ACC112 (cell line): ENCODE results near the gene TEK.

ENCODE experiments used
- H2AFZ ChIP-seq: fragments of 200-600 bp; sonication (generic); one replicate; pipeline ENCODE4 v1.6.0; 2017; ENCODE audit warnings: antibody characterized with exemption, low read length; ENCODE audit not compliant: unreplicated experiment
- H3K27ac ChIP-seq: fragments of 200-600 bp; sonication (generic); 2 replicates; pipeline ENCODE4 v1.5.1; 2014; ENCODE audit warnings: low read depth, mild to moderate bottlenecking, antibody characterized with exemption, low read length, moderate library complexity
- H3K27me3 ChIP-seq: fragments of 200-600 bp; sonication (generic); 2 replicates; pipeline ENCODE4 v1.6.1; 2014; ENCODE audit warnings: mild to moderate bottlenecking, antibody characterized with exemption, low read length, moderate library complexity, mixed read lengths; ENCODE audit not compliant: insufficient read depth
- H3K36me3 ChIP-seq: fragments of 200-600 bp; sonication (generic); 2 replicates; pipeline ENCODE4 v1.6.1; 2016; ENCODE audit warnings: mild to moderate bottlenecking, antibody characterized with exemption, low read length, moderate library complexity, mixed read lengths; ENCODE audit not compliant: insufficient read depth
- H3K4me1 ChIP-seq: fragments of 200-600 bp; sonication (generic); one replicate; pipeline ENCODE4 v1.6.1; 2016; ENCODE audit warnings: low read length, mixed read lengths; ENCODE audit not compliant: insufficient read depth, unreplicated experiment, control insufficient read depth
- H3K4me3 ChIP-seq: fragments of 200-600 bp; sonication (generic); 2 replicates; pipeline ENCODE4 v1.5.1; 2014; ENCODE audit warnings: mild to moderate bottlenecking, low read depth, low read length
- H3K79me2 ChIP-seq: fragments of 200-600 bp; sonication (generic); one replicate; pipeline ENCODE4 v1.6.0; 2016; ENCODE audit warnings: low read length; ENCODE audit not compliant: control insufficient read depth, unreplicated experiment, insufficient read depth

The TEK gene

DNA sequence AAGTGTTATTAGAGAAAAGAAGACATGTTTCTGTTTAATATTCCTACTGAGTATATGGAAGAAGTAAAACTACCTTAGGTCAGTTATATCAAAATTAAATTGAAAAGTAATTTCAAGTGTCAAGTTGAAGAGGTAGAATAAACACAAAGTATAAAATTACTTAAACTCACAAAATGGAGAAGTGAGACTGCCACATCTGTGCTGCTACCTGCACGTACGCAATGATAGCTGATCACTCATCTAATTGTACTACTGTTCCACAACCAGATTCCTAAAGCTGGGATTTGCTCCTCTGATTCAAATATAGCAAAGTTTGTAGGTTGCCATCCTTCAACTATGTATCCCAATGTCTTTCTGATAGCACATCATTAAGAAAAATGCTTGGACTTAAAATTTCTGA lies 163.1 kb downstream of the TEK start:
- no peak overlapping the region for H3K27ac ChIP-seq
- H2AFZ ChIP-seq: no peak overlapping the region
- H3K27me3 ChIP-seq: no peaks in the 10 kb centered on the region
- H3K4me1 ChIP-seq: peaks cover 5% of the 10 kb centered on the region
- H3K36me3 ChIP-seq: no peaks in the 10 kb centered on the region
- no peaks in the 10 kb centered on the region for H3K79me2 ChIP-seq
- no peak overlapping the region for H3K4me3 ChIP-seq

DNA sequence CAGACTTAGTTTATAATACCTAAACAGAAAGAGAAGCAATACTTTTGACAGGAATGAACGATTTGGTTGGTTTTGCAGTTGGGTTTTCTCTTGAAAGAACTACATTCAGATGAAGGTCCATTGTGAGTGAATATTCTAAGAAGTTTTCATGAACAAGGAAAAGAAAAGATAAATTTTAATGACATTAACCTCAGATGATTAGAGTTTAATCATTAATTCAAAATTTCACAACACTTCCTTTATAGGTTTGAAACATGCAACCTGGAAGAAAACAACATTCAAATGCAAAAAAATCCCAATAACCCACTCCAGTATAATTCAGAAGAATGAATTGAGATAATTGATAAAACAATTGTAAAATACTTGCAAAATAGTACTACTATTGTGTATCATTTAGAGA lies 164.2 kb downstream of the TEK start:
- no peaks in the 10 kb centered on the region for H3K79me2 ChIP-seq
- H3K4me3 ChIP-seq: no peak overlapping the region
- no peak overlapping the region for H3K27ac ChIP-seq
- H3K36me3 ChIP-seq: no peaks in the 10 kb centered on the region
- H3K4me1 ChIP-seq: peaks cover 5% of the 10 kb centered on the region
- no peaks in the 10 kb centered on the region for H3K27me3 ChIP-seq
- no peak overlapping the region for H2AFZ ChIP-seq

DNA sequence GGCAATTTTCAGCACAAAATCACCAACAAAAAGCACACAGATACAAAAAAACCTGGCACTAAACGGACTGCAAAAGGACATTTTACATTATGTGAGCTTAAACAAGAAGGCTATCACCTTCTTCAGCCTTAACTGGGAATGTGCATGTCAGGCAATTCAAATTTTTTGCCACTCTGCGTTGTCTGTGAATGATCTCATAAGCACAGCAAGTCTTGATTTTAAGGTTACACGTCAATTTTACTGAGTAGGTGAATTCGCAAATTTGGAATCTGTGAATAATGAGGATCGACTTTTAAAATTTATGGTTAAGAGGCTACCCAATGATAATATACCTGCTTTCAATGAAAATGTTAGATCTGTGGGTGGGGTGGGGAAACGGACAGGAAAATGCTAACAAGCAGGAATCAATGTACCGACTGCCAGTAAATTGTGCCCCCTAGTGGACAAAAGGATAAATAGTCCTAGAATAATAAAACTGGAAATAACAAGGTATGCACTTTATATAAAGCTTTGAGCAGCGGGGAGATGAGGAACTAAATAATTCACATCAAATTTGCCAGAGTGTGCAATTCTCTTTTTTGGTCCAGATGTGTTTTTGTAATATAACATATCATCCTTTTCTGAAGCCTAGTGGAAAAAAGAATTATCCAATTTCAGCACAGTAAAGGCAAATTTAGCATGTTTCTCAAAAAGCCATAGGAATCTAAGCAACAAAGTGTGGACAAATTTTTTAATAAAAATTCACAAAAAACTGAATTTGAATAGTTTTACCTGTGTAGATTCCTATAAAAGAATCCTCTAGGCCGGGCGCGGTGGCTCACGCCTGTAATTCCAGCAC lies 167.4 kb downstream of the TEK start:
- H3K36me3 ChIP-seq: no peaks in the 10 kb centered on the region
- H3K27ac ChIP-seq: no peak overlapping the region
- peaks cover 5% of the 10 kb centered on the region for H3K27me3 ChIP-seq
- no peaks in the 10 kb centered on the region for H3K79me2 ChIP-seq
- H3K4me3 ChIP-seq: peak overlapping the region; percentile 64
- peak overlapping the region; percentile 98 for H2AFZ ChIP-seq
- peaks cover 8% of the 10 kb centered on the region for H3K4me1 ChIP-seq

DNA sequence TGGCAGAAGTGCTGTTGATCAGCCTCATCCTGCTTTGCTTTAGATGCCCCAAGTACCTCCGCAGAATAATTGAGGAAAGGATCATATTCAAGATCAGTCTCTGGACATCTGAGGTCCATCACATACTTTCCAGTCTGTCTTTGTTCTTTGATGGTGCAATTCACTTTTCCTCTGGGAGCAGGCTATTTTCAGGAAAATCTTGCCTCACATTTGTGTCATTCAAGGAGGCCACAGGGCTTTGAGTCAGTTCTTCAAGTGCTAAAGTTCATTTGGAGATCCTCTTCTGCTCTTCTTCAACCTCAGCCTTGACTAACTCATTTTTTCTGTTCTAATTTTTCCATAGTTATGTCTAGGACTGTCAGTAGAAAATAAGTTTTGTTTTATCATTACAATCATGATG lies 169.3 kb downstream of the TEK start:
- Histone ChIP-seq H3K27ac (no peak overlapping the region), H3K4me3 (no peak overlapping the region), H2AFZ (no peak overlapping the region), H3K79me2 (no peaks in the 10 kb centered on the region), H3K27me3 (peaks cover 22% of the 10 kb centered on the region), H3K4me1 (peaks cover 8% of the 10 kb centered on the region), H3K36me3 (no peaks in the 10 kb centered on the region)

DNA sequence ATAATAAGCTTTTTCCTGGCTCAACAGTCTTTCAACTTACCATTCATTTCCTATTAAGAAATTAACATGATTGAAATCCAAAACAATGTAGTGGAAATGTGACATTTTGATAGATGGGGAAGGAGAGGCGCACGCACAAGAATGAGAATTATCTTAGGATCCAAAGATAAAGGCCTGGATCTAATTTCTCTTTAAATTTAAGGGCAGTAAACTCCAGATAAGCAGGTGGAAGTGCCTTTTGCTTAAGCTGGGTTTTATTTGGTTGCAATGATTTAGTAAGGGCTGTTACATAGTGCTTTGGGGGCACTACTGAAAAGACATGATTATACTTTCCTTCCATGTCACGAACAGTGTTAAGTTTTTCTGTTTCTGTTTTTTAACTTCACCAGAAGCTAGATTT lies 170.6 kb downstream of the TEK start:
- H3K27ac ChIP-seq: no peak overlapping the region
- peaks cover 28% of the 10 kb centered on the region for H3K27me3 ChIP-seq
- H3K4me3 ChIP-seq: no peak overlapping the region
- peaks cover 8% of the 10 kb centered on the region for H3K4me1 ChIP-seq
- H3K36me3 ChIP-seq: no peaks in the 10 kb centered on the region
- H2AFZ ChIP-seq: no peak overlapping the region
- H3K79me2 ChIP-seq: no peaks in the 10 kb centered on the region
